Vagina (tissue), 2 donors: ENCODE data around the gene GPR155. TPM values are rescaled to one million over a fixed set of nuclear protein-coding genes. Genes with fewer than 3 reads are reported as not detected.

ENCODE experiments used
- DNase-seq, 2 donors: peaks; one replicate each; pipeline ENCODE4 v3.0.0-alpha.2; 2017; ENCODE audit errors: extremely low spot score in 2 of 2
- H3K27ac ChIP-seq: fragments of 200-600 bp; sonication (generic); one replicate; pipeline ENCODE4 v1.5.1; 2019
- H3K27me3 ChIP-seq: fragments of 200-600 bp; sonication (generic); one replicate; pipeline ENCODE4 v1.5.1; 2019
- H3K36me3 ChIP-seq, 2 donors: fragments of 200-600 bp; sonication (generic); one replicate each; pipeline ENCODE4 v1.5.1; 2017 to 2019
- H3K4me1 ChIP-seq: fragments of 200-600 bp; sonication (generic); one replicate; pipeline ENCODE4 v1.5.1; 2019
- H3K4me3 ChIP-seq, 2 donors: fragments of 200-600 bp; sonication (generic); 1 replicate in 1 of 2; 2 replicates in 1 of 2; pipeline ENCODE4 v1.5.1; 2016 to 2019
- H3K9me3 ChIP-seq: fragments of 200-600 bp; sonication (generic); one replicate; pipeline ENCODE4 v1.5.1; 2019
- CTCF ChIP-seq, 3 experiments: fragments of 450-650 bp in 2 of 3; fragments of 200-600 bp in 1 of 3; sonication (generic) in 1 of 3; IDR thresholded peaks; one replicate each; pipeline ENCODE4 v1.5.1; 2017 to 2019; ENCODE audit warnings: antibody characterized with exemption in 3 of 3, mild to moderate bottlenecking in 2 of 3, moderate library complexity in 2 of 3
- POLR2A ChIP-seq, 2 donors: fragments of 450-650 bp; IDR thresholded peaks; one replicate each; pipeline ENCODE4 v1.6.1; 2017; ENCODE audit warnings: antibody characterized with exemption in 2 of 2, mild to moderate bottlenecking in 2 of 2, moderate library complexity in 2 of 2
- POLR2AphosphoS5 ChIP-seq, 2 donors: sonication (generic); formaldehyde crosslinking; IDR thresholded peaks; one replicate each; pipeline ENCODE4 v1.9.0; 2017; ENCODE audit warnings: antibody characterized with exemption in 2 of 2, mild to moderate bottlenecking in 2 of 2, low read depth in 1 of 2; ENCODE audit not compliant: insufficient read depth in 1 of 2
- intact Hi-C: fragments of 100-400 bp; cut with DNase I; formaldehyde crosslinking; loops from one replicate; pipeline ENCODE4 v1.15.1; 2023
- total RNA-seq: library from RNA; depleted of rRNA; stranded (reverse); fragments of >200 nt; gene quantifications from one replicate; pipeline ENCODE4 v1.2.3, GENCODE V29; 2016

The GPR155 gene
- total RNA-seq, 1 donor from 2014 or later: 6.6 TPM

- Histone ChIP-seq H3K4me3 (no peak overlapping the region), H3K36me3 (peaks cover 0 to 33% of the 10 kb centered on the region in 2 donors), H3K27ac (no peak overlapping the region), H3K4me1 (no peaks in the 10 kb centered on the region), H3K9me3 (no peaks in the 10 kb centered on the region), H3K27me3 (no peaks in the 10 kb centered on the region)
- TF ChIP-seq CTCF (IDR thresholded peaks at IDR 0.05) (no peak), POLR2AphosphoS5 (IDR thresholded peaks at IDR 0.05; ENCODE audit: insufficient read depth in 1 of 2, low read depth in 1 of 2) (no peak), POLR2A (IDR thresholded peaks at IDR 0.05) (no peak)
- DNase-seq: no peak
- intact Hi-C loops: no loop called here
Measured at GRCh38 chr2:174385201-174385600, 101.6 kb downstream of the GPR155 start.

- no peak for TF ChIP-seq POLR2AphosphoS5 (IDR thresholded peaks at IDR 0.05; ENCODE audit: insufficient read depth in 1 of 2, low read depth in 1 of 2)
- no peak for TF ChIP-seq CTCF (IDR thresholded peaks at IDR 0.05)
- TF ChIP-seq POLR2A (IDR thresholded peaks at IDR 0.05): no peak
- H3K36me3 ChIP-seq: peaks cover 0 to 46% of the 10 kb centered on the region in 2 donors
- no peak overlapping the region for H3K4me3 ChIP-seq
- no peak overlapping the region for H3K27ac ChIP-seq
- DNase-seq: no peak
- H3K9me3 ChIP-seq: no peaks in the 10 kb centered on the region
- no peaks in the 10 kb centered on the region for H3K4me1 ChIP-seq
- intact Hi-C loops: no loop called here
- H3K27me3 ChIP-seq: no peaks in the 10 kb centered on the region
Measured at GRCh38 chr2:174383796-174384195, 103.0 kb downstream of the GPR155 start.

Other genes starting within 250 kb of the GPR155 start
- 36.1 TPM for gene OLA1, start 238.5 kb downstream of the GPR155 start, total RNA-seq
- not detected for gene SP9, start 152.1 kb downstream of the GPR155 start, total RNA-seq
- gene SCRN3, start 91.3 kb downstream of the GPR155 start, total RNA-seq: 15.7 TPM
- gene WIPF1, start 110.8 kb upstream of the GPR155 start, total RNA-seq: 20.4 TPM